ENCODE data around the gene PPM1K. TPM values are rescaled to one million over a fixed set of nuclear protein-coding genes. Genes with fewer than 3 reads are reported as not detected.

Gene PPM1K
- total RNA-seq, 1 experiment from 2014 or later: 10.4 TPM

DNA sequence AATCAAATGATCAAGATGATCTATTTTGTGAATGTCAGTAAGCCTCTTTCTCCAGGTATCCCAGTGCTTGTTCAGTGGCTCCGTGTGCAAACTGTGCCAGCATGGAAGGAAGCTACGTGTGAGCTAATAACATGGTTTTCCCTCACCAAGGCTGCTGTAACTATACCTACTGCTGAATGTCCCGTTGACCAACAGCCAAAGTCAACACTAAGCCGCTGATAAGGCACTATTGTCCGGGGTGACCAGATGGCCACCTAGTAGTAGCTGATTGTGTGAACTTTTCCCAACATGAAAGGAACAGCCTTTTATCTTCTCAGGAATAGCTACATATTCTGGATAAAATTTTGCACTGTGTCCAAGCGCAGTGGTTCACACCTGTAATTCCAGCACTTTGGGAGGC lies 68.0 kb downstream of the PPM1K start:
- H3K79me2 ChIP-seq (ENCODE audit: insufficient read depth, low read length): no peaks in the 10 kb centered on the region
- H3K4ac ChIP-seq (ENCODE audit: low read depth, low read length): no peak overlapping the region
- H3K27me3 ChIP-seq (ENCODE audit: insufficient read depth, low read length): no peaks in the 10 kb centered on the region
- TF ChIP-seq, protein P1, sequence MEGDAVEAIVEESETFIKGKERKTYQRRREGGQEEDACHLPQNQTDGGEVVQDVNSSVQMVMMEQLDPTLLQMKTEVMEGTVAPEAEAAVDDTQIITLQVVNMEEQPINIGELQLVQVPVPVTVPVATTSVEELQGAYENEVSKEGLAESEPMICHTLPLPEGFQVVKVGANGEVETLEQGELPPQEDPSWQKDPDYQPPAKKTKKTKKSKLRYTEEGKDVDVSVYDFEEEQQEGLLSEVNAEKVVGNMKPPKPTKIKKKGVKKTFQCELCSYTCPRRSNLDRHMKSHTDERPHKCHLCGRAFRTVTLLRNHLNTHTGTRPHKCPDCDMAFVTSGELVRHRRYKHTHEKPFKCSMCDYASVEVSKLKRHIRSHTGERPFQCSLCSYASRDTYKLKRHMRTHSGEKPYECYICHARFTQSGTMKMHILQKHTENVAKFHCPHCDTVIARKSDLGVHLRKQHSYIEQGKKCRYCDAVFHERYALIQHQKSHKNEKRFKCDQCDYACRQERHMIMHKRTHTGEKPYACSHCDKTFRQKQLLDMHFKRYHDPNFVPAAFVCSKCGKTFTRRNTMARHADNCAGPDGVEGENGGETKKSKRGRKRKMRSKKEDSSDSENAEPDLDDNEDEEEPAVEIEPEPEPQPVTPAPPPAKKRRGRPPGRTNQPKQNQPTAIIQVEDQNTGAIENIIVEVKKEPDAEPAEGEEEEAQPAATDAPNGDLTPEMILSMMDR (conservative IDR thresholded peaks at IDR 0.05): no peak
- H3K4me2 ChIP-seq (ENCODE audit: insufficient read depth, insufficient read length, low read length): no peak overlapping the region
- Mint-ChIP-seq H3K36me3 (ENCODE audit: insufficient read depth in 1 of 3, low read depth in 3 of 3) (peaks cover under 1 to 3% (median 2%) of the 10 kb centered on the region in 3 experiments; a peak in 5 of 7 replicates), H3K27me3 (ENCODE audit: low read depth) (no peaks in the 10 kb centered on the region; the same call in 1 of the 2 replicates), H3K9me3 (peaks cover 2 to 7% of the 10 kb centered on the region in 2 experiments; a peak in 4 of 5 replicates), H3K4me1 (peaks cover 2 to 3% of the 10 kb centered on the region in 2 experiments; a peak in 1 of 4 replicates), H3K27ac (no peak overlapping the region), H3K4me3 (no peak overlapping the region)
- no CpG with 5 or more reads among the region's 6 CpGs for WGBS (ENCODE audit: extremely low coverage, insufficient read length, low lambda C conversion rate)
- no peak overlapping the region for H2AFZ ChIP-seq (ENCODE audit: low read length)
- no peak overlapping the region for H3K9ac ChIP-seq (ENCODE audit: extremely low read depth, insufficient read length, low read length)
- no peak overlapping the region for H2BK120ac ChIP-seq (ENCODE audit: low read depth, low read length, poor library complexity, severe bottlenecking)
- no peaks in the 10 kb centered on the region for H3K4me1 ChIP-seq (ENCODE audit: insufficient read depth, low read length)
- H3K18ac ChIP-seq (ENCODE audit: insufficient read length, low read depth, low read length): no peak overlapping the region
- H2BK5ac ChIP-seq (ENCODE audit: insufficient read length, low read length): no peak overlapping the region
- H4K91ac ChIP-seq (ENCODE audit: insufficient read length, low read depth, low read length): no peak overlapping the region
- DNase-seq: no peak
- no peaks in the 10 kb centered on the region for H3K79me1 ChIP-seq (ENCODE audit: insufficient read depth, low read depth, low read length, poor library complexity, severe bottlenecking)
- no peak overlapping the region for H3T11ph ChIP-seq (ENCODE audit: low read length)
- H3K56ac ChIP-seq (ENCODE audit: insufficient read length, low read depth, low read length): no peak overlapping the region
- H4K8ac ChIP-seq (replicated peaks; ENCODE audit: insufficient read length, low read depth, low read length): no peak overlapping the region
- no peaks in the 10 kb centered on the region for H4K20me1 ChIP-seq (ENCODE audit: control insufficient read depth, insufficient read depth, insufficient read length)
- no peak overlapping the region for H2BK20ac ChIP-seq (ENCODE audit: low read depth, low read length, poor library complexity, severe bottlenecking)
- H3K23ac ChIP-seq (ENCODE audit: insufficient read length, low read depth, low read length): no peak overlapping the region
- H2AK5ac ChIP-seq (ENCODE audit: insufficient read length, low read length): no peak overlapping the region
- H3K9me3 ChIP-seq (ENCODE audit: control insufficient read depth, low read depth, low read length): no peaks in the 10 kb centered on the region
- no peak overlapping the region for H4K5ac ChIP-seq (ENCODE audit: insufficient read length, low read depth, low read length)
- H2BK15ac ChIP-seq (ENCODE audit: low read depth, low read length): no peak overlapping the region
- no peak overlapping the region for H2BK12ac ChIP-seq (ENCODE audit: insufficient read length, low read depth, low read length)
- H3K23me2 ChIP-seq (ENCODE audit: insufficient read length, low read depth, low read length, poor library complexity, severe bottlenecking): no peaks in the 10 kb centered on the region
- H3K14ac ChIP-seq (ENCODE audit: insufficient read depth, low read length): no peak overlapping the region
- no peak overlapping the region for H3K27ac ChIP-seq (ENCODE audit: insufficient read length, low read depth, low read length)

Data from H9 (cell line).